Pons (tissue), 1 donor: ENCODE results near the gene JAK2.
A peak's percentile ranks its signal among the peaks of the same experiment; 100 is the strongest.
"Not testable (repeated sequence)": the region's sequence is repeated elsewhere in the genome, so short reads cannot be mapped to it uniquely, and the experiment has no call there.

Source experiments
- DNase-seq: peaks from one replicate; pipeline ENCODE4 v3.0.0-alpha.2; 2016; ENCODE audit warnings: low spot score

JAK2 gene

DNA sequence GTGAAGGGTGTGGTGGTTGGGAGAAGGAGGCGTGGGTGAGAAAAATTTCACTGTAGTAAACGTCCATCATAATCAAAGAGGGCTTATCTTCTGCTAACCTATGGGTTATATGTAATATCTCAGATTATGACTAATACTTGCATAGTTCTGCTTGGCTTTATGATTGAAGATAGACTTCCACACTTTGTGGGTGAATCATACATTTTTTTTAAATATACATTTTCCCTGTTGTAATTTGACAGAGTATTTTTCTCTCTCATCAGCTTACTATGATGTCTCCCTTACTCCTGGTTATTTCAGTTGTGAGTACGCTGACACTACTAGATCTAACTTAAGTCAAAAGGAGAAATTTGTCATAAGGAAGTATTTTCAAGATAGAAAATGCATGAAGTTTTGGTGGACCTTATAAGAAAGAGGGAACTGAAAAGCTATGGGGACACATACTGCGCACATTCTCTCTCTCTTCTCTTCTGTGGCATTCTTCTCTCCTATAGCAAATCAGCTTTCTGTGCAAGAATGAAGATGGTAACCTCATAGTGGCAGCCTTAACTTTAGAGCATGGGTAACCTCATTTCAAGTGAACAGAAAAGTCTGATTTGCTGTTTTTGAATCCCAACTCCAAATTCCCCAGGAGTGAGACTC, 4.9 kb upstream of the JAK2 start:
- no peak for DNase-seq

DNA sequence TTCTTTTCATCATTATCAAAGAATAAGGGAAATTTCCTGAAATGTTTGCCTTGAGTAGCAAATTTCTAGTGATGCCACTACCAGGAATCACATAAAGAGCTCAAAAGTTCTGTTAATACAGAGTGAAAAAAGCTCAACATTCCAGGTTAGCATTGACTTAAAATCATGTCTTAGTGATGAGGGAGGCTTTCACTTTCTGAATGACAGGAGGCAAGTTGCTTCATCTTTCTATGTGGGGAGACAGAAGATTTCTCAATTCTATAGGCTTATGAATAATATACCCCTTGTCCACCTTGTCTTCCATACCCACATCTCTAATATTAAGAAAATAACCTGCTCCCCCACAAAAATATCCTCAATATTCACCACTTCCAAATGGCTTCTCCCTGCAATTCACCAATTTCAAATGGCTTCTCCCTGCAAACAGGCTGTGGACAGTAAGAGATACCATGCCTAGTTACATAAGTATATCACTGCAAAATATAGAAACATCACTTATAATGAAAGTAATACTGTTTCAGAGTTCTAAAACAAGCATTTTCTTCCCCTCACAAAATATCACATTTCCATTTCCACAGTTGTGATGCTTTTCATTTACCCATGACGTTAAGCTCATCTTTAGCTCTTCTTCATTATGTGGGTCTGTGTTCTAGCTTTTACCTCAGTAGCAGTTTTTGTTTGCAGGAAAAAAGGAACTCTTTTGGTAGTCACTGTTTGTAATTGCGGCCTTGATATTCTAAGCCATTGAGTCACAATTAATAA, 2.2 kb upstream of the JAK2 start:
- peak; percentile 9 for DNase-seq

DNA sequence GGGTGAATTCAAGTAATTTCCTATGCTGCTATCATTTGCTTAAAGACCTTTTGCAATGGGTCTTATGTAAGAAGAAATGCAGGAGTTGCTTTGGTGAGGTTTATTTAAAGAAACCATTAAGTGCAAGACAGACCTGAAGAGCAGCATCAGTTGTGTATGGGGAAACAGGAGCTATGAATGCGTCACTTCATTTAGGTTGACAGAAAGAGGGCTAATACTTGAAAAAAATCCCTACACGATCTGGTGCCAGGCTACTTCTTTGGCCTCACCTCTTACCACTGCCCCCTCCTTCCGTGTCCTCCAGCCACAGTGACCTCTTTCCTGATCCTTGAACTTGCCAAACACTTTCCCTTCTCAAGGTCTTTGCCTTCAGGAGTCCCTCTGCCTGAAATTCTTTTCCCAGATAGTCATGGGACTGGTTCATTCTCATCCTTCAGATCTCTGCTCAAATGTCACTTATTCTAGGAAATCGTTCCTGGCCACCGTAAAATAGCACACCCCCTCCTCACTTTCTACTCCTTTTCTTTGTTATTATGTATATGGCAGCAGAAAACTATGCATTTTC, 1.4 kb upstream of the JAK2 start:
- no peak for DNase-seq

DNA sequence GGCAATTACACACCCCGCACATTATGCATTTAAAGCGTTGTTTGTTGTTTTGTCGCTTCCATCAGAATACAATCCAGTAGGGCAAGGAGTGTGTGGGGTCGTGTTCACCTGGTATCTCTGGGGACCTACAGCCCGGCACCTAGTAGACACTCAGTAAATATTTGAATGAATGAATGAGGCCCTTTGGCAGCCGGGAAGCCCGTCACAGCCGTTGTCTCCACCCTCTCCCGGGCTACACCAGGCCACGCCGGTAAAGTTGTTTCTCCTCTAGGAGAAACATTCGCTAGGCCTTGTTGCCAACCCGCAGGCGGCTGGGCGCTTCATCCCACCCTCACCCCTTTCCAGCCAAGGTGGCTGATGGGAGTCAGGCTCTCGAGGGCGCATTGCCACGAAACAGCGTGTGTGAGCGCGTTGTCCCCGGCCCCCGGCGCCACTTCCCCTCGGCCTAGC, 876 bp upstream of the JAK2 start:
- peak; percentile 42 for DNase-seq

DNA sequence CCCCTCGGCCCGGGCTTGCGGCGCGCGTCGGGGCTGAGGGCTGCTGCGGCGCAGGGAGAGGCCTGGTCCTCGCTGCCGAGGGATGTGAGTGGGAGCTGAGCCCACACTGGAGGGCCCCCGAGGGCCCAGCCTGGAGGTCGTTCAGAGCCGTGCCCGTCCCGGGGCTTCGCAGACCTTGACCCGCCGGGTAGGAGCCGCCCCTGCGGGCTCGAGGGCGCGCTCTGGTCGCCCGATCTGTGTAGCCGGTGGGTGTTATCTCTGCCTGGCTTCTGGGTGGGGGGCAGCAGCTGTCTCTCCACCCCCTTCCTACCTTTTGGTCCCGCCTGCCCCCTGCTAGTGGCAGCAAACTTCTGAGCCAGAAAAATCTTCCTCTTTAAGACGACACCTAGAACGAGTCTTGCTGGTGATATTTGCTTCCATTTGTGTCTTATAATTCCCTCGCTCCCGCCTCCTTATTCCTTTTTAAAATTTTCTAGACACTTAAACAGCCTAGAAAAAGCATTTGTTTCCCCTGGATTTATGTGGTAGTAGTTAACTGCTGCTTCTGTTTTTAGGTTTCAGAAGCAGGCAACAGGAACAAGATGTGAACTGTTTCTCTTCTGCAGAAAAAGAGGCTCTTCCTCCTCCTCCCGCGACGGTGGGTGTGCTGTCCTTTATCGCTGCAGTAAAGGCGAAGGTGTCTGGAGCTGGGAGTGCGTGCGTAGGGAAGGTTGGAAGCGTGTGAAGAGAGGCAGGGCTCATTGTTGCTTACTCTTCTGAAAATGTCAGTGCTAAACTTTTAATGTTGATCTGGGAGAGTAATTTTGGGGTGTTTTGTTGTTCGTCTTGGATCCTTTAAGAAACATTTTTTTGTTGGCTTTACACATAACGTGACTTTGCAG, 554 bp downstream of the JAK2 start:
- DNase-seq, result peak; percentile 67

DNA sequence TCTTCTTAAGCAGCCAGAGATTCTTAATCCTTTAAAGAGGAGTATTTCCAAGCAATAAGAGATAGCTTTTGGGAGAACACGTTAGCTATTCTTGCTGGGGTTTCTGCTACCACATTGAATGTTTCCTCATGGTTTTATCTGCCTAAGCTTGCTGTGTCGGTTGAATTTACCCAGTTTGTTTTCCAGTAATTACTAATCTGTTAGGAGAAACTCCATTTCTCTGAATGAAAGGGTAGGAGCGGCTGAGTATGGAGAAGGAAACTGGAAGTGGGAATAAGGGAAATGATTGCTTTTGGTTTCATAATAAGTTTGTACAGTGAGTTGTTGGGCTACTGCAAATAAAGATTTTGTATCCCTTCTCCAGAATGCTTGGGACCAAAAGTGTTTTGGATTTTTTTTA, 1.2 kb downstream of the JAK2 start:
- DNase-seq, result no peak

DNA sequence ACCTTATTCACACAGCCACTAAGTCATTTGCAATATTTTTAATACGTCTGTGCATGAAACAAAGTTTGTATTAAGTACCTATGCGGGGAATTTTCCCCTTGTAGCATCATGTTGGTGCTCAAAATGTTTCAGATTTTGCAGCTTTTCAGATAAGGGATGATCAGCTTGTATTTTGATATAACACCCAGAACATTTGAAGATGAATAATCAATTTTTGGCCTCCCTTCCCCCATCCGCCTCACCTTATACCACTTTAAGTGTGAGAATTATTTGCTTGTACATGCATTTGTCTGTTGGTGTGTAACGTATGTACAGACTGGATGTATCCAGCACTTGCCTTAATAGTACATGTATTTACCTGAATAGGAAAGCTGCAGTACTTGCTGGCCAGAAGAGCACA, 1.7 kb downstream of the JAK2 start:
- no peak for DNase-seq

DNA sequence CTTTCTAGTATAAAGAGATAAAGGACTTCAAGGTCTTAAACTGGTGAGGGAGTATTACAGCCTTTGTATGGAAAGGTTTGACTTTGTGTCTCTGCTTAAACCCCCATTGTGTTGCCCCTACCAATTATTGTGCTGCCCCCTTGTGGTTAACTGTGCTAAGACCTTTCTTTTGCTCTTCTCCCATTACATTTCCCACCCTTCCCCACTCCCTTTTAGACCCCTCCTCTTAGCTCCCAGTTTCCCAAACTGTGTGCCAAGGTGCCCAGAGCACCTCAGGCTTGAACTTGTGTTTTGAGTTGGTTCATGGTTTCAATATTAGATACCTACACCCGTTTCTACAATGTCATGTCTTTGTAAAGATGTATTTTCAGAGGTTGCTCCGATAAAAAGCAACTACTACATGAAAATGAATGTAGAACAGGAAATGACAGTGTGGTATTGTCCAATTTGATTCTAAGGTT, 2.9 kb downstream of the JAK2 start:
- peak; percentile 74 for DNase-seq

DNA sequence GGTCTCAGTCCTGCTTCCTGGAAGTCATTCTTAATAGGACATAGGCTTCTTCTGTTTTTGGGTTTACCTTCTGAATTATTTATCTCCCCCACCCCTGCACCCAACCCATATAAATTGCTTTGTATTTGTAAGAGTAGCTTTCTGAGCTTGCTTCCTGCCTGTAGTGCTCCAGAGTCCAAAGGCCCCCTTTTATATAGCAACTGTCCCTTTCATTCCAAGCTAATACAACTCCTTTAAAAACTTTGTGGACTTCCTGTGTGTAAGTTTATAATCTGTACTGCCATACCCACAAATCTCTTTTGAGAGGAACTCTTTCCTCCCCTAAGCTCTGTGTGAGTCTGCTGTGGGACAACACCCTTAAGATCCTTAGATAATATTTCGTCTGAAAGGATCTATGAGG, 7.8 kb downstream of the JAK2 start:
- no peak for DNase-seq

DNA sequence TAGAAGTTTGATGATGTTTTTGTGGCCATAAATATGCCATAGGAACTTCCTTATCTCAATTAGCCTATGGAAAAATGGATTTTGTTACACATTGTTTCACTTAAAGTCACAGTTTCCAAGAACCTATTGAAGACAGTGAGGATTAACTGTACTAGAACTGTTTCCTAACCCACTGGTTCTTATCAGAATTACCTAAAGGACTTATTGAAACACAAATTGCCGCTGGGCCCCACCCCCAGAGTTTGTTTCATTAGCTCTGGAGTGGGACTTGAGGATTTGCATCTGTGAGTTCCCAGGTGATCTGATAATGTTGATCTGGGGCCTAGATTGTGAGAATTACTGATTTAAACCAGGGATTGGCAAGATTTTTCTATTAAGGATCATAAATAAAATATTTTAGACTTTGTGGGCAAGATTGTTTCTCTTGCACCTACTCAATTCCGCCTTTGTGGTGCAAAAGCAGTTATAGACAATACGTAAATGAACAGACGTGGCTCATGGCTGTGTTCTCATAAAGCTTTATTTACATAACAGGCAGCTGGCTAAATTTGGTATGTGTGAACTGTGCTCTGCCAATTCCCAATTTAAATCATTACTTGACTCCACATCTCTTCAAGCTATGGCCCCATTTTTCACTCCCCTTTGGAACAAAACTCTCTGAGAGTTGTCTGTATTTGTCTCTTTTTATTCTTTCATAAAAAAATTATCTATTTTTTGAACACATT, 9.3 kb downstream of the JAK2 start:
- DNase-seq, result no peak

DNA sequence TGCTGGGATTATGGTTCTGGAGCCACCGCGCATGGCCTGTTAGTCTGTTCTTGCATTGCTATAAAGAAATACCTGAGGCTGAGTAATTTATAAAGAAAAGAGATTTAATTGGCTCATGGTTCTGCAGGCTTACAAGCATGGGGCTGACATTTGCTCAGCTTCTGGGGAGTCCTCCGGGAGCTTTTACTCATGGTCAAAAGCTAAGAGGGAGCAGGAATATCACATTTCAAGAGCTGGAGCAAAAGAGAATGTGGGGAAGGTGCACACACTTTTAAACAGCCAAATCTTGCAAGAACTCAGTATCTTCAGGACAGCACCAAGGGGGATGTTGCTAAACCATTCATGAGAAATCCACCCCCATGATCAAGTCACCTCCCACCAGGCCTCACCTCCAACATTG, 12.1 kb downstream of the JAK2 start:
- DNase-seq, result no peak

DNA sequence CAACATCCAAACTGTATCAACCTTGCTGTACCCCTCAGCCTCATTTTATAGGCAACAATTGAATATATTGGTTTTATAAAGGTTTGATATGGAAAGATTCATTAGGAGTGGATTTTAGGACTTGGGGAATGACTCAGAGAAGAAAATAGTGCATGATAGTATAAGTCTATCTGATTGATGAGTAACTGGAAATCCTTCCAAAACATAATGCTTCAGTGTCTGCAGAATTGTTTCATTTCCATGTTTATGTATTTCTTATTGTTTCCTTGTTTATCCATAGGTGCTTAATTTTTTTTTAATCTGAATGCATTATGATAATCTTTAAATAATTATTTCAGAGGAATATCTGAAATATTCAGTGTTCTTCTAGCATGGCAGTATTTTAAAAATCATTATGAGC, 12.6 kb downstream of the JAK2 start:
- DNase-seq, result no peak

DNA sequence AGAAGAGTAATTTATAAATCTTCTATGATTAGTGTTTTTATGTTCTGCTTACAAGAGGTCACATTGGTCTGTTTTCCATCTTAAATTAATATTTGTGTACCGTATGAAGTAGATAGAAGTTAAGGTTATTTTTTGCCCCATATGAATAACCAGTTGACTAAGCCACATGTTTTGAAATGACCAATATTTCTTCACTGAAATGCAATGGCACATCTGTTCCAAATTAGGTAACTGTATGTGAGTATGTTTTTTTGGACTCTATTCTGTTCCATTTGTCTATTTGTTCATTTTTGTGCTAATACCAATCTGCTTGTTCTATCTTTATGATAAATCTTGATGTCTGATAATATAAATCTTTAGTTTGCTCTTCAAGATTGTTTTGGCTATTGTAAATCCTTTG, 17.7 kb downstream of the JAK2 start:
- DNase-seq, result no peak

DNA sequence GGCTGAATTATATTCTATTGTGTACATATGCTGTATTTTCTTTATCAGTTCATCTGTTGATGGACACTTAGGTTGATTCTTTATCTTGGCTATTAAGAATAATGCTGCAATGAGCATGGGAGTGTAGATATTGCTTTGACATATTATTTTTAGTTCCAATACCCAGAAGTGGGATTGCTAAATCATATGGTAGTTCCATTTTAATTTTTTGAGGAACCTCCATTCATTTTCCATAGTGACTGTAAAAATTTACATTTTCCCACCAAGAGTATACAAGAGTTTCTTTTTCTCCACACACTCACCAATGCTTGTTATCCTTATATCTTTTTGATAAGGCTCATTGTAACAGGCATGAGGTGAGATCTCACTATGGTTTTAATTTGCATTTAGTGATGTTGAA, 19.4 kb downstream of the JAK2 start:
- DNase-seq, result no peak

DNA sequence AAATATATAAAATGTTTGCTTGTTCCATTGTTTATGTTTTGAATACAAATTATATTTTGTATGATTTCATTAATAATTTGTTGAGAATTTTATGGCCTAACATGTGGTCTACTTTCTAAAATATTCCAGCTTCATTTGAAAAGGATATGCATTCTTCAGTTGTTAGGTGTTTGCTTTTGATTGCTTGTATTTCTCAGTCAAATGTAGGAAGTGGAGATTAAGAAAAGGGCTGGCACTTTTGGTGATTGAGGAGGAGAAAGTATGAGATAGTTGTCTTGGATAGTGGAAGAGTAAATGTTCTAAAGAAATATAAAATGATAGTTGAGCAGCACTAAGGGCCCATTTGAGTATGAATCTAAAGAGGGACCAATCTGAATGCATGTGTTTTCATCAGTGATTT, 23.1 kb downstream of the JAK2 start:
- DNase-seq, result no peak

DNA sequence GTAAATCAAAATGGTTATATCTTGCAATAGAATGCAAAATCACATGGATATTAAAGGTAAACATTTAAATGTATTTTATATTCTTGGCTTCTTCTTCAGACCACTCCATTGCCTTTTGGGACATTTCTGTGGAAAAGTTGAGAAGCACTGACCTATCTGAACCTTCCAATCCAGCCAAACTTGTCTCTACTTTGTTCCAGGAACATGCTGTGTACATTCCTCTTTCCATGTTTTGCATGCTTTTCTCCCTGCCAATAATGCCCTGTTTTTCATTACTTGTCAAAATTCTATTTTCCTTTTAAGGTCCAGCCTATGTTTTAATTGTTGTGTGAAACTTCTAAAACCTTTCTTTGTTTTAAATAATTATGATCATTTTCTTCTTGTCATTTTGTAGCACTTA, 28.3 kb downstream of the JAK2 start:
- no peak for DNase-seq

DNA sequence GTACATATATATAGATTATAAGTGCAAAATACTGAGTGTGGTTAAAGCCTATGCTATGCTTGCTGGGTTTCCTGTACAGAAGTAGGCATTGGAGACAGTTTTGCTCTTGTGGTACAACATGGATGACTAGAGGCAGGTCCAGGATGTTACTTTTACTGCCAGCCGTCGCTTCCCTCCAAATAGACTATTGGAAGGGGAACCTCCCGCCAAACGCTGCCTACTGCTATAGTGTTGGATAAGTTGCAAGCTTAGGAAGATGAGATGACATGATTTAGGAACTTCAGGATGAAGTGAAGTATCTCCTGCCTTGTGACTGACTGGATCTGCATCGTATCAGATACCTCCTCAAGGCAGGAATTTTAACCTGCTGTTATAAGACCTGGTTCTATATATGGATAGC, 30.9 kb downstream of the JAK2 start:
- no peak for DNase-seq

DNA sequence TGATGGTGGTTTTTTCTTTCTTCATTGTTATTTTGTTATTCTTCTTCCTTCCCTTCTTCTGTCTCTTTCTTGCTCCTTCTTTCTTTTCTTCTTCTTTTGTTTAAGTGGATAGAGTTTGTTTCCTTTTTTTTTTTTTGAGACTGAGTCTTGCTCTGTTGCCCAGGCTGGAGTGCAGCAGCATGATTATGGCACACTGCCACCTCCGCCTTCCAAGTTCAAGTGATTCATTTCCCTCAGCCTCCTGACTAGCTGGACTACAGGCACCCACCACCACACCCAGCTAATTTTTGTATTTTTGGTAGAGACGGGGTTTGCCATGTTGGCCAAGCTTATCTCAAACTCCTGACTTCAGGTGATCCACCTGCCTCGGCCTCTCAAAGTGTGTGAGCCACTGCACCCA, 40.3 kb downstream of the JAK2 start:
- DNase-seq, result no peak

DNA sequence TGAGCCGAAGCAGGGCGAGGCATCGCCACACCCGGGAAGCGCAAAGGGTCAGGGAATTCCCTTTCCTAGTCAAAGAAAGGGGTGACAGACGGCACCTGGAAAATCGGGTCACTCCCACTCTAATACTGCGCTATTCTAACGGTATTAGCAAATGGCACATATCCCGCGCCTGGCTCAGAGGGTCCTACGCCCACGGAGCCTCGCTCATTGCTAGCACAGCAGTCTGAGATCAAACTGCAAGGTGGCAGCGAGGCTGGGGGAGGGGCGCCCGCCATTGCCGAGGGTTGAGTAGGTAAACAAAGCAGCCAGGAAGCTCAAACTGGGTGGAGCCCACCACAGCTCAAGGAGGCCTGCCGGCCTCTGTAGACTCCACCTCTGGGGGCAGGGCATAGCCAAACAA, 46.9 kb downstream of the JAK2 start:
- DNase-seq, result not testable (repeated sequence)

DNA sequence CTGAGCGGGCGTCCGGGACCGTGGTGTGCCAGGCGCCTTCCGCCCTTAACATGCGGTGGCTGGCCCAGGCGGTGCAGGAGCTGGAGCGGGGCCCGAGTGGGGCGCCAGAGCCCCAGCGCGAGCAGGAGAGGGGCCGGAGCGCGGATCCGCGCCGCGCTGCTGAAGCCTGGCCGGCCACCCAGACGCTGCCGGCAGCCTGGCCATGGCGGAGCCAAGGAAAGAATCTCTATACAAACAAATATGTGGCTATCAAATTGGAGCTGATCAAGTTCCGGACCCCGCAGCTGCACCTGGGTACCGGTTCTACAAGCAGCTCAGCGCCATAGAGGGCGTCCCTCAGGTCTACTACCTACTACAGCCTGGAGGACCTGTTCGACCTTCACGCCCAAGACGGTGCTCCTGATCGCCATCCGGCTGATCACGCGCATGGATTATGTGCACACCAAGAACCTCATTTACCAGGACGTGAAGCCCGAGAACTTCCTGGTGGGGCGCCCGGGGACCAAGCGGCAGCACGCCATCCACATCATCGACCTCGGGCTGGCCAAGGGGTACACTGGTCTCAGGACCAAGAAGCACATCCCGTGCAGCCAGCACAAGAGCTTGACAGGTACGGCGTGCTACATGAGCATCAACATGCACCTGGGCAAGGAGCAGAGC, 55.8 kb downstream of the JAK2 start:
- no peak for DNase-seq

DNA sequence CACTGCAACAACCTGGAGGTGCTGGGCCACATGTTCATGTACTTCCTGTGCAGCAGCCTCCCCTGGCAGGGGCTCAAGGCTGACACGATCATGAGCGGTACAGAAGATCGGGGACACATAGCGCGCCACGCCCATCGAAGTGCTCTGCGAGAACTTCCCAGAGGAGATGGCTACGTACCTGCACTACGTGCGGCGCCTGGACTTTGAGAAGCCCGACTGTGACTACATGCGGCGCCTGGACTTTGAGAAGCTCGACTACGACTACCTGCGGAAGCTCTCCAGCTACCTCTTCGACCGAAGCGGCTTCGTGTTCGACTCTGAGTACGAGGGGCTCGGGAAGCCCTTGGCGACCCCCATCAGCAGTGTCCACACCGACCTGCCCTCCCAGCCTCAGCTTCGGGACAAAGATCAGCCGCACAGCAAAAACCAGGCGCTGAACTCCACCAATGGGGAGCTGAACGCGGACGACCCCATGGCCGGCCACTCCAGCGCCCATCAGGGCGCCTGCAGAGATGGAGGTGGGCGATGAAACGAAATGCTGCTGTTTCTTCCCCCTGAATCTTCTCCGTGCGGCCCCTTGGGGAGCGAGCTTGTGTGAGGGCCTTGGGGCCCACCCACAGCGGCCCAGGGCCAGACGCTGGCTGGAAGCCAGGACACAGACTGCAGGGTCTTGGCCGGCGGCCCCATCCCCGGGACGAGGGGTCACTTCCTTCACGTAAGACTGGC, 56.5 kb downstream of the JAK2 start:
- DNase-seq, result no peak
